OCI-LY7 (cell line): ENCODE results near the gene RNF180.

Source experiments
- CTCF ChIP-seq: fragments of 200-600 bp; sonication (generic); conservative IDR thresholded peaks from 2 replicates; pipeline ENCODE4 v1.5.1; 2014; ENCODE audit warnings: mild to moderate bottlenecking, antibody characterized with exemption, low read length, moderate library complexity, mixed read lengths
- EZH2phosphoT487 ChIP-seq: fragments of 200-600 bp; sonication (generic); IDR thresholded peaks from 2 replicates; pipeline ENCODE4 v1.6.1; 2018; ENCODE audit warnings: low read depth, borderline replicate concordance, mild to moderate bottlenecking, mixed run types, antibody characterized with exemption, low read length, moderate library complexity, mixed read lengths

- TF ChIP-seq CTCF: no peak
- TF ChIP-seq EZH2phosphoT487: no peak
Observed at GRCh38 chr5:64181440-64181839, 15.8 kb downstream of the RNF180 start.
